Uterus (tissue), 2 donors: ENCODE results near the gene TK2.

Experiments used
- CTCF ChIP-seq, 4 experiments: fragments of 200-600 bp in 2 of 4; fragments of 450-650 bp in 2 of 4; sonication (generic) in 2 of 4; IDR thresholded peaks; one replicate each; pipeline ENCODE4 v1.5.1; 2016 to 2019; ENCODE audit warnings: antibody characterized with exemption in 4 of 4, mild to moderate bottlenecking in 2 of 4, moderate library complexity in 1 of 4
- POLR2A ChIP-seq, 2 donors: fragments of 450-650 bp; IDR thresholded peaks; one replicate each; pipeline ENCODE4 v1.6.1; 2016; ENCODE audit warnings: antibody characterized with exemption in 2 of 2, mild to moderate bottlenecking in 1 of 2, moderate library complexity in 1 of 2

- TF ChIP-seq CTCF (IDR thresholded peaks at IDR 0.05) (no peak), POLR2A (IDR thresholded peaks at IDR 0.05) (no peak)
Observed at GRCh38 chr16:66470556-66470955, 79.4 kb downstream of the TK2 start.
